Breast epithelium (tissue), 3 donors: Measurements from ENCODE around the gene KLF7.

Experiments
- POLR2A ChIP-seq: fragments of 450-650 bp; IDR thresholded peaks from one replicate; pipeline ENCODE4 v1.6.1; 2016; ENCODE audit warnings: antibody characterized with exemption, mild to moderate bottlenecking, moderate library complexity
- TF ChIP-seq, protein P1 (sequence below), 3 donors: fragments of 450-650 bp; IDR thresholded peaks; one replicate each; pipeline ENCODE4 v1.5.1; 2016 to 2017; ENCODE audit warnings: antibody characterized with exemption in 3 of 3, mild to moderate bottlenecking in 3 of 3, moderate library complexity in 3 of 3

DNA sequence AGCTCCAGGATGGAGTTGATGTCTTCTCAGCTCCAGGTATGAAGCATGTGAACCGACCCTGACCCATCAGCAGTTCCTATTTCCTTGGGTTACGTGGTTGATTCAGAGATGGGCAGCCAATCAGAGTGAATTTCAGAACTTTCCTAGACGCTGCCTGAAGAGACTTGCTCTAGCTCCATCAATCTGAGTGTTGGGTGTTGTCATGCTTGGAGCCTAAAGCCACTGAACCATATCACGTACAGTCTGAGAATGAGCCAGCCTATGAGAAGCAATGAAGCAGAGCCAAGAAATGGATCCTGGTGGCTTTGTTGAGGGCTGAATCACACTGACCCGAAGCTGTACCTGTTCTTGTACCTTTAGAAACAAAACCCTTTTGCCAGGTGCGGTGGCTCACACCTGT, 19.6 kb upstream of the KLF7 start:
- TF ChIP-seq, protein P1, sequence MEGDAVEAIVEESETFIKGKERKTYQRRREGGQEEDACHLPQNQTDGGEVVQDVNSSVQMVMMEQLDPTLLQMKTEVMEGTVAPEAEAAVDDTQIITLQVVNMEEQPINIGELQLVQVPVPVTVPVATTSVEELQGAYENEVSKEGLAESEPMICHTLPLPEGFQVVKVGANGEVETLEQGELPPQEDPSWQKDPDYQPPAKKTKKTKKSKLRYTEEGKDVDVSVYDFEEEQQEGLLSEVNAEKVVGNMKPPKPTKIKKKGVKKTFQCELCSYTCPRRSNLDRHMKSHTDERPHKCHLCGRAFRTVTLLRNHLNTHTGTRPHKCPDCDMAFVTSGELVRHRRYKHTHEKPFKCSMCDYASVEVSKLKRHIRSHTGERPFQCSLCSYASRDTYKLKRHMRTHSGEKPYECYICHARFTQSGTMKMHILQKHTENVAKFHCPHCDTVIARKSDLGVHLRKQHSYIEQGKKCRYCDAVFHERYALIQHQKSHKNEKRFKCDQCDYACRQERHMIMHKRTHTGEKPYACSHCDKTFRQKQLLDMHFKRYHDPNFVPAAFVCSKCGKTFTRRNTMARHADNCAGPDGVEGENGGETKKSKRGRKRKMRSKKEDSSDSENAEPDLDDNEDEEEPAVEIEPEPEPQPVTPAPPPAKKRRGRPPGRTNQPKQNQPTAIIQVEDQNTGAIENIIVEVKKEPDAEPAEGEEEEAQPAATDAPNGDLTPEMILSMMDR (IDR thresholded peaks at IDR 0.05), result no peak
- TF ChIP-seq POLR2A, result no peak
